Measurements from ENCODE around the gene DGCR2.
"Not testable (repeated sequence)": the region's sequence is repeated elsewhere in the genome, so short reads cannot be mapped to it uniquely, and the experiment has no call there.

GRCh38 chr22:19032156-19032785, 89.9 kb downstream of the DGCR2 start:
- not testable (repeated sequence) for TF ChIP-seq CTCF, EZH2phosphoT487, EZH2 (IDR thresholded peaks at IDR 0.05)
